GM19452 (cell line): Measurements from ENCODE around the gene NET1.
"Not testable (repeated sequence)": the region's sequence is repeated elsewhere in the genome, so short reads cannot be mapped to it uniquely, and the experiment has no call there.

Experiments
- ATAC-seq: cut with Tn5 transposase; IDR thresholded peaks from one replicate; pipeline ENCODE4 v1.9.1; 2021; ENCODE audit not compliant: unreplicated experiment

The NET1 gene

DNA sequence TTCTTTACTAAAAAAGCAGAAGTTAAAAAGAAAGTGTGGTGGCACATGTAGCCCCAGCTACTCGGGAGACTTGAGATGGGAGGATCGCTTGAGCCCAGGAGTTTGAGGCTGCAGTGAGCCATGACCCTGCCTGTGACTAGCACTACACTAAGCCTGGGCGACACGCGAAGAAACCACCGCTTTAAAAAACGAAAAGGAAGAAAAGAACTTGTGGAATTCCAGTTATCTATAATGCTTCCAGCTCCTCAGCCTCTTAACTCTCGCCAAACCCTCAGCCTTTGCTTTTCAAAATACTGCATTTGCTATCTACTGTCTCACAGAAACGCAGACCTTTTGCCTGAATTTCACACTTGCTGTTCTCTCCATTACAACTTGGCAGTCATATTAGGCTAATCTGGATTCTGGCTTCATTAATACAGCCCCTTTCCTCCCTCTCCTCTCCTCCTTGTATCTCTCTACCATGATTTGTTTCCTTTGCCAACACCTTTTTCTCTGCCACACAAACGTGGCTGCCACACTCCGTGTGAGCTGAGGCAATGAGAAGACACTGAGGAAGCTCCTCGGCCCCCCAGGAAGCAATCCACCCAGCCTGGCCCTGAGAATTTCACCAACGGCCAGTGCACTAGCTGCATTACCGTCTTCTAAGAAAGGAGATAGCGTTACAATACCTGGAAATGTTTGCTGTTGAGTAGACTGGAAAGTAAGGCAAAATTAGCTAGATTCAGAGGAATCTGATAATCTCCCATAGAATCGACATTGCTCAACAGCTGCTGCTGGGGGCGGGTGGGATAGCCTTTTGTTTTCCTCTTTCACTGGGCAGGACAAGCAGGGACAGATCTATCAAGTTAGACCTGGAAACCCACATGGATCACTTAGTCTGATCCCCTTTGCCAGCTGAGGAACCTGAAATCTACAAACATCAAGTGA is 49.8 kb downstream of the NET1 start:
- no peak for ATAC-seq

DNA sequence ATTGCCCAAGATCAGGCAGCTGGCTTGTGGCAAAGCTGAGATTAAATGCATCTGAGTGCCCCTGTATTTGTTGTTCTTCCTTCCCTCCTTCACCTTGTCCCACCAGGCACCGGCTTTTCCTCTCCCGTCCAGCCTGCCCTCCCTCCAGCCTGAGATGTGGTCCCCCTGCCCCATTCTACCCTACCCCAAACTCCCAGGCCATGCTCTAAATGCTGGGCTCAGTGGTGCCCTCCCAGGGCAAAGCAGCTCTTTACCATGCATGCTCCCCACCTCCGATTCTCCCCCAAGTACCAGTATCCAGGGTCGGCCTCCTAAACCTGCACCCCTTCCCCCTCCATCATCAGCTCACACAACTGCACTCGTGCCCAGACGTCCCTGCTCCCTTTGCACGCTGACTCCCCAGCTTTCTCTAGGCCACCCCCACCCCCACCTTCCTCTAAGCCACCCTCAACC is 50.5 kb downstream of the NET1 start:
- ATAC-seq, result no peak

DNA sequence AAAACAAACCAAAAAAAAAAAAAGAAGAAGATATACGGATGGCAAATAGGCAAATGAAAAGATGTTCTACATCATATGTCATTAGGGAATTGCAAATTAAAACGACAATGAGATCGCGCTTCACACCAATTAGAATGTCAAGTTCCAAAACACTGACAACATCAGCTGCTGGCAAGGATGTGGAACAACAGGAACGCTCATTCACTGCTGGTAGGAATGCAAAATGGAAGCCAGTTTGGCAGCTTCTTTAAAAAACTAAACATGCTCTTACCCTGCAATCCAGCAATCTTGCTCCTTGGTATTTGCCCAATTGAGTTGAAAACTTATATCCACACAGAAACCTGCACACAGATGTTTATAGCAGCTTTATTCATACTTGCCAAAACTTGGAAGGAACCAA is 52.2 kb downstream of the NET1 start:
- ATAC-seq, result no peak

DNA sequence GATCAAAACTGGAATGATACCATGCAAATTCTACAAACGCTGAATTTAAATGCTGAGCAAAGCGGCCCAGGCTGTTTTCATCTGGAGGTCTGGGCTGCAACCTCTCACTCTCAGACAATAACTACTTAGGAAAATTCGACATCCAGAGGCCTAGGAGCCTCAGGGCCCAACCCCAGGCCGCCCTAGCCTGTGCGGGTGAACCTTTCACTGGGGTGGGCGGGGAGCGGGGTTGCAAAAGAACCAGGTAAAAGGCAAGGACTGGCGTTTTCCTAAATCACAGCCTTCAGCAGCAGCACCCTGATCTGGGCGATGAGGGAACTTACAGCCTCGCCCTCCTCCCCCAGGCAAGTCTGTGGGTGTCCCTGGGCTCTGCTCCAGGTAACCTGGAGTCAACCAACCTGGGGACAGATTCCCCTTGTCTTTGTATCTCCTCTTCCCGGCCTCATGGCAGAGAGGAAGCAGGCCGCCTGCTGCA is 53.7 kb downstream of the NET1 start:
- ATAC-seq, result no peak

DNA sequence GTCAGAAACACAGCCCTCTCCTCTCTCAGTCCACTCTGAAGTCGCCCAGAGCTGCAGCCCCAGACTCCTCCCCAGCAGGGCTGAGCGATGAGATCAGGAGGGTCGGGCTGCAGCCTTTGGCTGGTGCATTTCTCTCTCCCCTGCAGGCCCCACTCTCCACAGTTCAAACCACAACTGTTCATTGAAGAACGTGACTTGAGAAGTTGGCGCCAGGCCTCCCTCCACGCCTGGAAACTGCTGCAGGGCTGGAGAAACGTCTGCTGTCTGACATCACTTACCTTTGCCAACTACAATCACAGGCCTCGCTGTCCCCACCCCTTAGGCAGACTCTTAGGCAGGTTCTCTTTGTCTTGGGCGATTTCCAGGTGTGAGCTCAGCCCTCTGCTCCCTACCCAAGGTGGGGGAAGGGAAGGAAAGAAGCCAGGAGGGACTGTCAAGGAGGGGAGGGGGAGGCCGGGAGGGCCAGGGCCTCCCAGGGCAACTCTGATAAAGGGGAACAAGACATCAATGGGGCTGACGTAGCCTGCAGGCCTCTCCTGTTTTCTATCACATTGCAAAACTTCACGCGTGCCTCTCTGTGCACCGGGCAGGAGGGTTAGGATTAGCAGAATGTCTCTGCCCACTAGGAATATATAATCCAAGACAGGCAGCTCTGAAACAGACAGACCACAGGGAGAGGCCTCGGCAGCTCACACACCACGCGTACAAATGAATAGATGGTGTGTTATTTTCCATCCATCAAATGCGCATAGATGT is 54.3 kb downstream of the NET1 start:
- ATAC-seq, result no peak

DNA sequence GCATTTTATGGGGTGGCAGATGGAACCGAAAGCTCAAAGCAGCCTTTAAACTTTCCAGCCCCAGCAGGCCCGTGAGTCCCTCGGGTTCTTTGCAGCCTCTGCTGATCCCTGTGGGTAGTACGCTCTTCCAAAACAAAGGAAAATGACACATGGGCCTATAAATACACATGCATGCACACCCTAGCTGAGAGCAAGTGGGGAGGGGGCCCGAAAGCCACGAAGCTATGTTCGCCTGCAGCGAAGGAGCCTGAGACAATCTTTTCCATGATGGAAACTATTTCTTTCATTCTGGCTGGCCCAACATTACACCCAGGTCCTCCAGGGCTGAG is 54.8 kb downstream of the NET1 start:
- no peak for ATAC-seq

DNA sequence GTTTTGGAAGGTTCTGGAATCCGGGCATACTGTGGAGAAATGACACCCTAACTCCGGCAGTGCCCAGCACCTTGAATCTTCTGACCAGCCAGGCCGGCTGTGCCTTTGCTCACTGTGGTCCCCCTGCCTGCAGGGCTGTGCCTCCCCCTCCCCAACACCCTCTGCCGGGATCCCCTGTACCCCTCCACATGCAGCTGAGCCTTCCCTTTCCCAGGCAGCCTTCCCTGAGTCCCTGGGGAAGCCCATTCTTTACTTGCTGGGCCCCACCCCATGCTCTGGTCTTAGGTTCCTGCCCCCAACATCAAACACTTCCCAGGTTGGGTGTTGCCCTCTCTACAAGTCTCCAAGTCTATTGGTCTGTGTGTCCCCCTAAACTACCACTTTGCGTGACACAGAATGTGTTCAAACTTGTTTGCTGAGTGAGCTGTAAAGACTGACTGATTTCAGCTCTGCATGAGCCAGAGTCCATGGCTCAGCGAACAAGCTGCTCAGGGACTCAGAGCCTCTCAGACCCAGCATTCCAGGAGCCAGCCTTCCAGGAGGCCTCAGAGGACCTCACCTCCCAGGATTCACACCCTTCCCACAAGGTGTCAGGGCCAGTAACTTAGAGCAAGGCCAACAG is 55.4 kb downstream of the NET1 start:
- no peak for ATAC-seq

DNA sequence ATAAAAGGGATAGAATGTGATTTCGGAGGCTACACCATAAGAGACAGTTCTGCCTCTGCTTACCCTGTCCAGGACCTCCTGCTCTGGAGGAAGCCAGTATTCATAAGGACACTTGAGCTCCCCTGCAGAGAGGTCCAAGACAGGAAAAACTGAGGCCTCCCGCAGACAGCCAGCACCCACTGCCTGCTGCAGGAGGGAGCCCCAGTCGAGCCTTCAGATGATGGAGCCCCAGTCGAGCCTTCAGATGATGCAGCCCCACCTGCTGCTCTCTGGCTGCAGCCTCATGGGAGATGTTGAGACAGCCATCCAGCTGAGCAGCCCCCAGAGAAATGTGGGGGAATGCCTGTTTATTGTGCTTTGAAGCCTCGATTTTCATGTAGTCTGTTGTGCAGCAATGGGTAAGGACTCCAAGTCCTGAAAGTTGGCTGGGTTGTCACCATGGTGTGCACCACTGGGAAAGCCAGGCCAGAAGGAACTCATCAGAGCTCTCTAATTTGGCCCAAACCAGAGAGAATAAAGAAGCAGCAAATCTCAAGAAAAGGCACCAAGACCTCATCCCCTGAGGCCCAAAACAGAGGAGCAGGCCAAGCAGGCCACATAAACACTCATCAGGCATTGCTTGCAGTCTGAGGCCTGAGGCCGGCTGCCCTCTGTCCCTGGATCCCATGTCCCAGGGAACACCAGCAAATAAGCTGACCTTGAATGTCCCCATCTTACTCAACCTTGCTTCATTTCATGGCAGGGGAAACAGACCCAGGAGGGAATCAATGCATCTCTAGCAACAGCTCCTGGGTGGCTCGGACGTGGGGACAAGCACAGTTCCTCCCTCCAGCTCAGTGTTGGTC is 56.1 kb downstream of the NET1 start:
- no peak for ATAC-seq

DNA sequence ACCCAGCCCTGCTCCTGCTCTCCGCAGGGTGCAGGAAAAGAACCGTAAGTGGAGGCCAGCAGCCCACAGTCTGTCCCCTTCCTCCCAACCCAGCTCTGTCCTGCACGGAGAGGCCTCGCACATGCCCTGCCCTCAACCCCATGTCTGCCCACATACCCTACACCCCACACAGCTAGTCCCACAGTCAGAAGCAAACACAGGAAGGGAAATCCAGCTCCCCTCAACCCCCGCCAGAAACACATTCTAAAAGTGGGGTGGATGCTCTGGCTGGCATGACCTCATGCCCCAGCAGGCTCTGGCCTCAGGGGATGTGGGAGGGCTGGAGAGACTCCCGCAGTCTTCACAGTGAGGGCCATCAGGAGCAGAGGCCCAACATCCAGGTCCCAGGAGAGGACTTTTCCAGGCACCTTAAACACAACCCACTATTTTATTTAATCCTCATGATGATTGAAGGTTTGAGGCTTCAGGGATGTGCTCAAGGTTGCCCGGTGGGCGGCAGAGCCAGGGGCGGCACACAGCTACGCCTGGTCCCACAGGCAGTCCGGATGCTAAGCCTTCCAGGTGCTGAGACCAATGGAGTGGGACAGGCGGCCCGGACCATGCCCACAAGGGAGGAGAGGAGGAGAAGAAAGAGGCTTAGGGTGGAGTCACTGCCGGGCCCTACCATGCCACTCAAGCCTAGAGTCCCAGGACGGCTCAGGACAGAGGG is 57.1 kb downstream of the NET1 start:
- ATAC-seq, result no peak

DNA sequence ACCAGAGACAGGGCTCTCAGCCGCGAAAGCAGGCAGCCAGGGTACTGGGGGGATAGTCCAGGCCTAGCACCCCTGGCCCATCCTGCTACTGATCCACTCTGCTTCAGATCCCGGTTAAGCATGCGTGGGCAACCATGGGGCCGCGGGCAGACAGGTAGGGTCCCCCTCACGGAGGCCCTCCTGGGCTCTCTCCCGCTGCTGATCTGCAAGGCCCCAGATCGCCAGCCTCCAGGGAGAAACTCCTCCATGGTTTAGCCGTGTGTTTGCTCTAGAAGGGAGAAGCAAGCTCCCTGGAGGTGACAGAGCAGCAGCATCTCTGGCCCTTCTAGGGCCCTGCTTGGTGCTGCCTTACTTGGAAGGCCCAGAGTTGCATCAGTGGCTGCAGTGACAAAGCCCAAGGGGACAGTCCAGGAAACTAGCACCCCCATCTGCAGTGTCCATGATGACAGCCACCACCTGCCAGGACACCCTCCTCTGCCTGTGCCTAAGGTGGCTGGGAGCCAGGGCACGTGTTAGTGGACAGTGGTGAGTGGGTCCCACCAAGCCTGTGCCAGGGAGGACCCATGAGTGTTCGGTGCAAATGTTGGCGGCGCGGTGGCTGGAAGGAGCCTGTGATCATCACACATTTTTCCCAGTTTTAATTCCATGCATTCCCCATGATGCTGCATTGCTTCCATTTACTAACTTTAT is 57.9 kb downstream of the NET1 start:
- no peak for ATAC-seq

DNA sequence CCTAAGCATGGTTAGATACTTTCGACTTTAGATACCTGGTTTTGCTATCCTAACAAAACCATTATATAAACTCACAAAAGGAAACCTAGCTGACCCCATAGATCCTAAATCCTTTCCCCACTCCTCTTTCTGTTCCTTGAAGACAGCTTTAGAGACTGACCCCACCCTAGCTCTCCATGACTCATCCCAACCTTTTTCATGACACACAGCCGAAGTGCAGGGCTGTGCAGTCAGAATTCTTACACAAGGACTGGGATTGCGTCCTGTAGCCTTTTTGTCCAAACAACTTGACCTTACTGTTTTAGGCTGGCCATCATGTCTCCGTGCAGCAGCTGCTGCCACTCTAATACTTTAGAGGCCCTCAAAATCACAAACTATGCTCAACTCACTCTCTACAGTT is 62.3 kb downstream of the NET1 start:
- ATAC-seq, result not testable (repeated sequence)

DNA sequence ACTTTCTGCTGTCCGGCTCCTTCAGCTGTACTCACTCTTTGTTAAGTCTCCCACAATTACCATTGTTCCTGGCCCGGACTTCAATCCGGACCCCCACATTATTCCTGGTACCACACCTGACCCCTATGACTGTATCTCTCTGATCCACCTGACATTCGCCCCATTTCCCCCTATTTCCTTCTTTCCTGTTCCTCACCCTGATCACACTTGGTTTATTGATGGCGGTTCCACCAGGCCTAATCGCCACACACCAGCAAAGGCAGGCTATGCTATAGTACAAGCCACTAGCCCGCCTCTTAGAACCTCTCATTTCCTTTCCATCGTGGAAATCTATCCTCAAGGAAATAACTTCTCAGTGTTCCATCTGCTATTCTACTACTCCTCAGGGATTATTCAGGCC is 62.7 kb downstream of the NET1 start:
- not testable (repeated sequence) for ATAC-seq

DNA sequence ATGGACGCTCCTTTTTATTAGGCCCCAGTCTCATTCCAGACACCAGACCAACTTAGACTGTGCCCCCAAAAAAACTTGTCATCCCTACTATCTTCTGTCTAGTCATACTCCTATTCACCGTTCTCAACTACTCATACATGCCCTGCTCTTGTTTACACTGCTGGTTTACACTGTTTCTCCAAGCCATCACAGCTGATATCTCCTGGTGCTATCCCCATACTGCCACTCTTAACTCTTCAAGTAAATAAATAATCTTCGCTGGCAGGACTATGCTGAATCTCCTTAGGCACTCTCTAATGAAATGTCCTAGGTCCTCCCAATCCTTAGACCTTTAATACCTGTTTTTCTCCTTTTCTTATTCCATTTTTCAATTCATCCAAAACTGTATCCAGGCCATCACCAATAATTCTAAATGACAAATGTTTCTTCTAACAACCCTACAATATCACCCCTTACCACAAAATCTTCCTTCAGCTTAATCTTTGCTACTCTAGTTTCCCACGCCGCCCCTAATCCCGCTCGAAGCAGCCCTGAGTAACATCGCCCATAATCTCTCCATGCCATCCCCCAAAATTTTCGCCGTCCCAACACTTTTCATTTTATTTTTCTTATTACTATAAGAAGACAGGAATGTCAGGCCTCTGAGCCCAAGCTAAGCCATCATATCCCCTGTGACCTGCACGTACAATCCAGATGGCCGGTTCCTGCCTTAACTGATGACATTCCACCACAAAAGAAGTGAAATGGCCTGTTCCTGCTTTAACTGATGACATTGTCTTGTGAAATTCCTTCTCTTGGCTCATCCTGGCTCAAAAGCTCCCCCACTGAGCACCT is 63.8 kb downstream of the NET1 start:
- not testable (repeated sequence) for ATAC-seq

DNA sequence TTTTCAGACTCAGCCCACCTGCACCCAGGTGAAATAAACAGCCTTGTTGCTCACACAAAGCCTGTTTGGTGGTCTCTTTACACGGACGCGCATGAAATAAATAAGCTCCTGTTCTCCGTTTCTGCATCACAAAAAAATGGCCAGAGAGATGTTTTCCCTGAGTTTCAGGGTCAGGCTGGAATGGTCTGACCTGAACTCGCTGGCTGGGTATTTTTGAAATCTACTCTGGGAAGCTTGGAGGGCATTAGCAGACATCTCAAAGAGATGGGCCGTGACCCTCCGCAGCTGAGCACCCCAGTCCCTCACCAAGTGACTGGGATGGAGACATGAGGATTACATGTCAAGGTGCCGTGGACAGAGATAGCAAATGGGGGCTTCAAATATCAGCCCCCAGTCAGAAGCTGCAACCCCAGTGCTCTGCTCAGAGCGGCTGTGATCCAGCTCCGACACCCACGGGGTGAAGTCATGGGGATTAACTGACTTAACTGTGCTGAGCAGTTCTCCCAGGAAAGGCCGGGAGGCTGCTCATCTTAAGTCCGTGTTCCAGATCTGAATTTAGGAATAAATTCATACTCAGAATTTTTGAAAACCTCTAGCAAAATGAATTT is 64.7 kb downstream of the NET1 start:
- no peak for ATAC-seq

DNA sequence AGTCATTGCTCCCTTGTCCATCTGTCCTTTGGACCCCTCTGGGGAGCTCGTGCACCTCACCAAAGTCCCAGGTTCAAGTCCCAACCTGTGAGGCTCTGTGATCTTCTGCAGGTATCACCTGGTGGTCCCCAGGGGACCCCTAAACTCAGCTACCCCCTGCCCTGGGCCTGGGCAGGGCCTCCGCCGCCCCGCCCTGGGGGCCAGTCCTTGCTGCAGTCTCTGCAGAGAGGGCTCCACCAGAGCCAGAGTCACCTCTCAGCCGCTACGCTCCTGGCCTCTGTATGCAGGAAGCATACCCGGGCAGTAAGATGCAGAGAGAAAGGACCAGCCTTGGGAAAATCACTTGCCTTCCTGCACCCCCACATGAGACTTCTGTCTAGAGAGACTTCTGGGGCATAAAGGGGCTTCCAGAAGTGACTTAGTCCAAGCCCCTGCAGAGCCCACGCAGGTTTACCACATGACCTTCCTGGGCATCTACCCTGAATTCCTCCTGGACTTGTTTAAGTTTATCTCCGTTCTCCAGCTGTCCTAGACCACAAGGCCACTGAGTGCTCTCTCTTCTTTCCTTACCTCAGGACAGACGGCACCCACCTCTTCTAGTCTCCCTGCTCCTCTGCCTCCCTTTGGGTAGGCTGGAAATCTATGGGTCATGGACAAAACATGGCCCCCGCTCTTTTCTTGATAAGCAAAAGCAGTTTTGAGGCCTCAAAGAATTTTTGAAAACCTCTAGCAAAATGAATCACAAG is 65.8 kb downstream of the NET1 start:
- ATAC-seq, result no peak

DNA sequence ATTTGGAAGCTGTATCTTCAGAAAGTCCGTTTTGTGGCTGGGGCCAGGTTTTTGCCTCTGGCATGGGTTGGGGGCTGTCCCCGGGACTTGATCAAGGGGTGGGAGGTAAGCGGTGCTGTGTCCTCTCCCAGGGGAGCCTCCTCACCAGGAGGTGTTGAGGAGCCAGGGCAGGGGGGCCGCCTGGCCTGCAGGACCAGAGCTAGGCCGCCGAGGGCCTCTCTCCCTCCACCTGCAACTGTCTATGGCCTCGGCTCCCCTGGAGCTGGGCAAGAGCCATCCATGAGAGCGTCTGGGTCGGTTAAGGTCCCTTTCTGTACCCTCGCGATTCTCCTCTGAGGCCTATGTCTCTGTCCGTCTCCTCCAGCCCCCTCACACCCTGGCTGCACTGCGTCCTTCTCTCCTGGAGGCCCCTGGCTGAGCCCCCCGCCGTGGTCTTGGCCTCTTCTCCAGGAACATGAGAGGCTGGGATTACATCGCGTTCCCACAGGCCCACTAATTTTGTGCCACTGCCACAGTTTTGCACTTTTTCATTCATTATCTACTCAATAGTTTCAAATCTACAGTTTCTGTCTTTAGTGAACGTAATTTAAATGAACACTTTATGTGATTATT is 66.4 kb downstream of the NET1 start:
- no peak for ATAC-seq

DNA sequence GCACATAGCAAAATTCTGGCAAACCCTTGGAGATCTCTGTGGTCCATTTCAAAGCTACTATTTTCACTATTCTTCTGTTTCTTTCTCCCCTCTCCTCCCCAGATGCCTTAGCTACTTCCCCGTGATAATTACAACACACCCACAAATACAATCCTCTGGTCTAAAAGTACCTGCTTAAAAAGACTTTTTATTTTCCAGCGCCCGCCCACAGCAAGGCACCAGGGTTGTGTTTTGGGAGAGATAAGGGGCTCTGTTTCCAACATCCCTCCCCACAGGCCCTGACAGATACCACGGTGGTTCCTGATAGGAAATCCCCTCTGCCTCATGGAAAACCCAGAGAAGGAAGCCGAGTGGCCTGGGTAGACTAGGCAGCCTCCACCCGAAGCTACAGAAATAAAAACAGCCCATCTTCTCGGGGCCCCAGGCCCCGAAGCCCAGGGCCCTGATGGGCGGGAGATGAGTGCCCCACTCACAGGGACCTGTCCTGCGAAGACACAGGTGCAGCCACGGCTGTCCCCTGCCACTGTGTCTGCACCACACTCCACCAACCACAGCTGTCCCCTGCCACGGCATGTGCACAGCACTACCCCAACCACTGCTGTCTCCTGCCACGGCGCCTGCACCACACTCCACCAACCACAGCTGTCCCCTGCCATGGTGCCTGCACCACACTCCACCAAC is 67.3 kb downstream of the NET1 start:
- no peak for ATAC-seq
